GM21390 (cell line): ENCODE data around the gene CALCB.
"Not testable (repeated sequence)": the region's sequence is repeated elsewhere in the genome, so short reads cannot be mapped to it uniquely, and the experiment has no call there.

Experiments
- ATAC-seq: cut with Tn5 transposase; IDR thresholded peaks from one replicate; pipeline ENCODE4 v1.9.1; 2021; ENCODE audit not compliant: unreplicated experiment

The CALCB gene

GRCh38 chr11:15073361-15074205 is at the start of gene CALCB:
TSS of gene CALCB (plus strand) at chr11:15073593. CDS start at chr11:15074719, 1,126 bp downstream.
- no peak for ATAC-seq

GRCh38 chr11:15027011-15027410 is 46.4 kb upstream of the CALCB start:
- no peak for ATAC-seq

- ATAC-seq: no peak
Observed at GRCh38 chr11:15027956-15028355, 45.4 kb upstream of the CALCB start.

- ATAC-seq: no peak
Observed at GRCh38 chr11:15028379-15028778, 45.0 kb upstream of the CALCB start.

- ATAC-seq: not testable (repeated sequence)
Observed at GRCh38 chr11:15031945-15032344, 41.4 kb upstream of the CALCB start.

- no peak for ATAC-seq
Observed at GRCh38 chr11:15034687-15035267, 38.6 kb upstream of the CALCB start.

GRCh38 chr11:15035283-15035682 is 38.1 kb upstream of the CALCB start:
- no peak for ATAC-seq

GRCh38 chr11:15038963-15039362 is 34.4 kb upstream of the CALCB start:
- ATAC-seq: no peak

- no peak for ATAC-seq
Observed at GRCh38 chr11:15045209-15045608, 28.2 kb upstream of the CALCB start.

- no peak for ATAC-seq
Observed at GRCh38 chr11:15045891-15046290, 27.5 kb upstream of the CALCB start.

GRCh38 chr11:15046673-15047072 is 26.7 kb upstream of the CALCB start:
- not testable (repeated sequence) for ATAC-seq

- ATAC-seq: no peak
Observed at GRCh38 chr11:15048616-15049015, 24.8 kb upstream of the CALCB start.

- ATAC-seq: no peak
Observed at GRCh38 chr11:15053191-15053685, 20.2 kb upstream of the CALCB start.

GRCh38 chr11:15055620-15056356 is 17.6 kb upstream of the CALCB start:
- ATAC-seq: no peak

GRCh38 chr11:15057329-15057728 is 16.1 kb upstream of the CALCB start:
- ATAC-seq: no peak

GRCh38 chr11:15059132-15059915 is 14.1 kb upstream of the CALCB start:
- ATAC-seq: no peak

GRCh38 chr11:15062599-15062998 is 10.8 kb upstream of the CALCB start:
- no peak for ATAC-seq

- ATAC-seq: not testable (repeated sequence)
Observed at GRCh38 chr11:15069751-15070150, 3.6 kb upstream of the CALCB start.

- ATAC-seq: no peak
Observed at GRCh38 chr11:15071556-15072255, 1.7 kb upstream of the CALCB start.

GRCh38 chr11:15072551-15073143 is 746 bp upstream of the CALCB start:
- ATAC-seq: no peak
